ENCODE data around the gene GPR84.
"Not testable (repeated sequence)": the region's sequence is repeated elsewhere in the genome, so short reads cannot be mapped to it uniquely, and the experiment has no call there.

The GPR84 gene

DNA sequence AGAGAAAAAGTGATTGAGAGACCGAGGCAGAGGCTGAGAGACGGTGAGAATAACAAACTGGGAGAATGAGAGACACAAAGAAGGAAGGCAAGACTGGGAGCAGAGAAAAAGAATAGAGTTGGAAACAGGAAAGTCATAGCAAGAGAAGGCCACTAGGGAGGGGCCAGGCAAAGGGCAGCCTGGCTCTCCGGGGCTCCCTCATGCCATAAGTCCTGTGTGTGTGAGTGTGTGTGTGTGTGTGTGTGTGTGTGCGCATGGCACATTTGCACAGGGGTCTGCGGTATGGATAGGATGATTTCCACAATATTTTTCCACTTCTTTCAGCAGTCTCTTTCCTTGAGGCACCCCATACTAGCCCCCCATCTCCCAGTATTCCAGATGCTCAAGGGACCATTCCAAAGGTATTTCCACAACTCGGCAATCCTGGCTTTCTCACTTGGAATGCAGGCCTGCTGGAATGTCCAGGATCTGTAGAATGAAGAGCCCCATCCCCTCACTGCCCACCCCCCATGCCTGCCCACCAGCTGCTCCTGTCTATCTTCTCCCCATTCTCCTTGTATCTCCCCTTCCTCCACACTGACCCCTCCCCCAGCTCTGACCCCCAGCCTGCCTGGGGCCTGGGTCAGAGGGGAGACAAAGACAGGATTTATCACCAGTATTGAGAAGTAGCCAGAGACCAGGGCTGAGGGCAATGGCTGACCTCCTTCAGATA lies 9.0 kb downstream of the GPR84 start:
- DNase-seq (ENCODE audit: low read depth), result no peak

- DNase-seq (ENCODE audit: low read depth), result not testable (repeated sequence)
Observed at GRCh38 chr12:54354271-54354670, 10.0 kb downstream of the GPR84 start.

DNA sequence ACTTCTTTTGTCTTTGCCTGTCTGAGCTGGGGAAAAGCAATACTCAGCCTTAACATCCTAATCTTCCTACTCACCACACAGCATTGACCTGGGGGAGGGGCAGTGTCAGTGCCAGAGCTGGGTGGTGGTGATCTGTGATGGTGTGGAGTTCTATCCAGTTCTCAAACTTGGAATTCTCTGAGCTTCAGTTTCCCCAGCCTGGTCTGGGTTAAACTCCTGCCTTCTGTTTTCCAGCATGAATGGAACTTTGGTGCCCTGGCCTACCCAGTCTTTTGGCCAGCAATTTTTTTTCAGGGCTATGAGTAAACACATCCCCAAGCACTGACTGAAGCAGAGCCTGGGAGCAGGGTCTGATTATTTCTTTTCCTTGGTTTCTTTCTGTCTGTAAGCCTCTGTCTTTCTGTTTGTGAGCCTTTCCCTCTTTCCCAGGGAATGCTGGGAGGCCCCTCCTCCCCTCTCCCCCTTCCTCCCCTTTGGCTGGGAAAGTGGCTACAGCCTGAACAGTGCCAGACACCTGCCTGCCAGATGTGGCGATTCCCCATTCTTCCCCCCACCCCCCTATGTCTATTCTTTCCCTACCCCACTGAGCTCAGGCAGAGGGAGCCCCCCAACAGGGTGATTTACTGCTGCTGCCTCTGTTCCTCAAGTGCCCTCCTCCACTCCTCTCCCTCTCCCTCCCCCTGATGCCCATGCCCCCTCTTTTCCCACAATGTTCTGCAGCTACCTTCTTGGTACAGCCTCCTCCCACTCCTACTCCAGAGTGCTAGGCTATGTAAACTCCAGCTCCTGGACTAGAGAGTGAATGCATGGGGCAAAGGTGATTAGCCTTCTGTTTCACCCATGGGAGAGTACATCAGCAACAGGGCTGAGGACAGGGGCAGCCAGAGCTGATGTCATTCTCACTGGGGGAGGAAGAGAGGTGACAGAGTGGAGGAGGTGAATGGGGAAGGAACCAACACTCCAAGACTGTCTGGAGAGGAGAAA lies 11.1 kb downstream of the GPR84 start:
- DNase-seq (ENCODE audit: low read depth), result no peak

- DNase-seq (ENCODE audit: low read depth), result peak; percentile 56
Observed at GRCh38 chr12:54352022-54352531, 12.2 kb downstream of the GPR84 start.

GRCh38 chr12:54351341-54351740 lies 12.9 kb downstream of the GPR84 start:
- DNase-seq (ENCODE audit: low read depth), result no peak

DNA sequence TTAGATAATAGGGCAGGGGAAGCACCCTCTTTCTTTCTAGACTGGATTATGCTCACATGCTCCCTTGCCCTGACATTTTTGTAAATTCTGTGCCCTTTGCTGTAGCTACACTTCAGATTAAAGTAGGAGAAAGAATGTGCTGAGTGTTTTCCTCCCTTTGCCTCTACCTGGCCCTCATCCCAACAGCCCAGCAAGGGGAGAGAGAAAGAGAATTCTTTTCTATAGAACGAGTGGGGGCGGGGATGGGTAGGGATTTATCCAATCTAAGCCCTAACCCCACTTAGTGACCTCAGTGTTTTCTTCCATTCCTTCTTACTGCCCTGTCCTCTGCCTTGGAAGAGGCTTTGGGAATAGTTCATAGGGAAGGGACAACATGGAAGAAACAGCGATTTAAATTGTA lies 13.5 kb downstream of the GPR84 start:
- no peak for DNase-seq (ENCODE audit: low read depth)

- no peak for DNase-seq (ENCODE audit: low read depth)
Observed at GRCh38 chr12:54349679-54350078, 14.6 kb downstream of the GPR84 start.

GRCh38 chr12:54349036-54349435 lies 15.2 kb downstream of the GPR84 start:
- DNase-seq (ENCODE audit: low read depth), result no peak

GRCh38 chr12:54341378-54342300 lies 22.6 kb downstream of the GPR84 start:
- no peak for DNase-seq (ENCODE audit: low read depth)

DNA sequence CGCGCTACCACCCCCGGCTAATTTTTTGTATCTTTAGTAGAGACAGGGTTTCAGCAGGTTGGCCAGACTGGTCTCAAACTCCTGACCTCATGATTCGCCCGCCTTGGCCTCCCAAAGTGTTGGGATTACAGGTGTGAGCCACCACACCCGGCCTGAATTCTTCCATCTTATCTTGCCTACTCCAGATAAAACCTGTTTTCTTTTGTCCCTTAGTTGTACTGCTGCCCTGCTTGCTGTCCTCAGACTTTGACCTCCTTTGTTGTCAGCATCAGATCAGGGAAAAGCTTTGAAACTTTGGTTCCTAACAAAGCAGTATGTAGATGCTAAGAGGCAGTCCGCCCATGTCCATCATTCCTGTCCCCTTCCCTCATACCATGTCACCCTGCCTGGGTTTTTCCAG lies 23.4 kb downstream of the GPR84 start:
- no peak for DNase-seq (ENCODE audit: low read depth)

GRCh38 chr12:54338698-54339296 lies 25.5 kb downstream of the GPR84 start:
- no peak for DNase-seq (ENCODE audit: low read depth)

DNA sequence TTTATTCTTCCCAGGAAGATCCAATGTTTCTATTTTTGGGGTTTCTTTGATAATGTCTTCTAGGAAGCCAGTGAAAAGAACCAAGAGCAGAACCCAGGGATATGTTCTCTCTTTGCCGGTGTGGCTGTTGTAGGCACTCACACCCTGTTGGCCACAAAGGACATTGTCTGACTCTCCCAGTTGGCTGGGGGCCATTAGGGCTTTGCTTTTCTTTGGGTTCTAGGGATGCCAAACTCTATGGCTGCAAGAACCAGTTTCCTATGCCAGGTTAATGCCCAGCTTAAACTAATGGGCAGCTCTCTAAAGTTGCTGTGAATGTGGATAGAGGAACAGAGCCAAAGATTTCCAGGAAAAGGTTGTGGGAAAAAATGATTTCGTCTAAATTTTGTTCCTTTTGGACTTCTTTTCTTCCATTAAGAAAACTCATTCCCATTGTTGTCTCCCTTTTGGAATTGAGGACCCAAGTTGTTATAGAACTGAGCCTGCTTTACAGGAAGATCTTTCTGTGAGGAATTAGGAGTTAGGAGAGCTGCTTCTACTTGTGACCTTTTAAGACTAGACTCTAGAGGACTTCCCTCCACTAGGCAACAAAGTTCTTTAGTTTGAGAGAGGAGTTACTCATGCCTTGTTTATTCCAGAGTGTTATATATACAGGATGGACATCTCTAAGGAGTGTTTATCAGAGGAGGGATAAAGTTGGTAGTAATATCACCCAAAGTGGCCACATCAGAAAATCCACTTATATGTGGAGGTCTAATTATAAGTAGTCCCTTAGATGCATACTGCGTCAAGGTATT lies 26.2 kb downstream of the GPR84 start:
- no peak for DNase-seq (ENCODE audit: low read depth)

DNA sequence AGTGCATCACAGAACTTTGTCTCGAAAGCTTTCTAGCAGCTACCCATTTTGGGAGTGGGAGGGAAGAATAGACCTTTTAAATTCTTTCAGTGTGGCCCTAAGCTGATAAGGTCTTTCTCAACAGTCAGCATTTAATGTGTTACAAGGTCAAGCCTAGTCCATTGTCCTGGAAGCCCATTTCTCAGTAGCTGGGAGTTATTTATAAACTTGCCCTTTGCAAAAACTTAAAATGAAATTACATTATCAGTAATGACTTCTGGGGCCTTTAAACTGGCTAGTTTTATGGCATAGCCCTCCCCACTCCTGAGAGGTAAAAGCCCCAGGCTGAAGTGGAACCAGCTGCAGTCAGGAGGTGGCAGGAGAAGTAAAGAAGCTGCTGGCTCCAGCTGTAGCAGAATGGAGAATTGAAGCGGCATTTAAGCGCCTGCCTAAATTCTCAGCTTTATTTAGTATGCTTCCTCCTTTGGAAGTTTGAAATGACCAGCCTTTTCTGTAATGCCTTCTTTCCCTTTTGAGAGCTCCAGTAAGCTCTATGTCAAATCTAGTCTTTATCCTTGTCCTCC lies 26.9 kb downstream of the GPR84 start:
- no peak for DNase-seq (ENCODE audit: low read depth)

- DNase-seq (ENCODE audit: low read depth), result no peak
Observed at GRCh38 chr12:54333420-54334034, 30.8 kb downstream of the GPR84 start.

- no peak for DNase-seq (ENCODE audit: low read depth)
Observed at GRCh38 chr12:54331461-54331860, 32.8 kb downstream of the GPR84 start.

GRCh38 chr12:54330442-54330841 lies 33.8 kb downstream of the GPR84 start:
- no peak for DNase-seq (ENCODE audit: low read depth)

DNA sequence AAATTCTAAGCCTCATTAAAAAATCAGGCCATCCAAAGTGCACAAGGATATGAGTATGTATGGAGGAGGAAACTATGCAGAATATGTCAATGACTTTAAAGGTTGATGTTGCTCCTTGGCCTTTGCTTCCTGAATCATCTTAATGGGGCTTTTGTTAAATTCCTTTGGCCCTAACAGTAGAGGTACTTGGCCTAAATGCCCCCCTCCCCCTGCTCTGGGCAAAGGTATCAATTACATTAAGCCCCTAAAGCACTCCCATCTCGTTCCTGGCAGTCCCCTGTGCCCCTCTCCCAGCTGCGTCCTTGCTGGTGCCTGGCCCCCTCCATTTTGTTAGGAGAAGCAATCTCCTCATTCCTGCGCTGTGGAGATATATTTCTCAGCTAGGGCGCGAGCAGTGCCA lies 34.5 kb downstream of the GPR84 start:
- no peak for DNase-seq (ENCODE audit: low read depth)

GRCh38 chr12:54328595-54329337 lies 35.5 kb downstream of the GPR84 start:
- DNase-seq (ENCODE audit: low read depth), result no peak
